Liver (tissue), 9 donors: ENCODE measurements around the gene SLAIN2. TPM values are rescaled to one million over a fixed set of nuclear protein-coding genes. Genes with fewer than 3 reads are reported as not detected.
A peak's percentile ranks its signal among the peaks of the same experiment; 100 is the strongest.

Experiments
- DNase-seq: peaks from one replicate; pipeline ENCODE4 v3.0.0-alpha.2; 2017; ENCODE audit warnings: low spot score
- H3K27ac ChIP-seq, 2 donors: one replicate each; pipeline ENCODE4 v1.7.0; 2013; ENCODE audit warnings: inconsistent platforms in 2 of 2, low read length in 2 of 2, control low read depth in 1 of 2, low read depth in 1 of 2, mild to moderate bottlenecking in 1 of 2
- H3K27me3 ChIP-seq, 4 donors: one replicate each; pipeline versions ENCODE4 v1.6.1 to v1.7.0; 2013; ENCODE audit warnings: low read length in 3 of 4, inconsistent platforms in 1 of 4, mild to moderate bottlenecking in 1 of 4, moderate library complexity in 1 of 4; ENCODE audit not compliant: control insufficient read depth in 4 of 4, insufficient read depth in 4 of 4
- H3K36me3 ChIP-seq, 4 donors: one replicate each; pipeline versions ENCODE4 v1.6.1 to v1.7.0; 2013; ENCODE audit warnings: low read length in 3 of 4, mild to moderate bottlenecking in 3 of 4, low read depth in 1 of 4, moderate library complexity in 1 of 4; ENCODE audit not compliant: control insufficient read depth in 4 of 4, insufficient read depth in 3 of 4
- H3K4me1 ChIP-seq, 4 donors: one replicate each; pipeline versions ENCODE4 v1.6.1 to v1.7.0; 2013; ENCODE audit warnings: low read length in 3 of 4, mild to moderate bottlenecking in 3 of 4, moderate library complexity in 1 of 4; ENCODE audit not compliant: control insufficient read depth in 4 of 4, insufficient read depth in 4 of 4
- H3K4me3 ChIP-seq, 3 donors: one replicate each; pipeline versions ENCODE4 v1.6.1 to v1.7.0; 2013; ENCODE audit warnings: low read length in 3 of 3, control low read depth in 1 of 3, low read depth in 1 of 3, mild to moderate bottlenecking in 1 of 3
- H3K9ac ChIP-seq, 2 donors: one replicate each; pipeline ENCODE4 v1.7.0; 2013; ENCODE audit warnings: low read length in 2 of 2, mild to moderate bottlenecking in 2 of 2, moderate library complexity in 2 of 2, control low read depth in 1 of 2, low read depth in 1 of 2
- H3K9me3 ChIP-seq, 4 donors: one replicate each; pipeline versions ENCODE4 v1.6.1 to v1.7.0; 2013; ENCODE audit warnings: low read length in 3 of 4; ENCODE audit not compliant: control insufficient read depth in 4 of 4
- ATF3 ChIP-seq: IDR thresholded peaks from 2 replicates; pipeline ENCODE4 v1.6.1; 2016; ENCODE audit warnings: antibody characterized with exemption
- CTCF ChIP-seq: fragments of 150-350 bp; IDR thresholded peaks from 2 replicates; pipeline ENCODE4 v1.5.1; 2017; ENCODE audit warnings: improper control_type of control experiment, low read depth, low read length; ENCODE audit not compliant: missing input control
- EGR1 ChIP-seq, 2 donors: IDR thresholded peaks; 2 replicates each; pipeline ENCODE4 v1.6.1; 2016 to 2018; ENCODE audit warnings: antibody characterized with exemption in 2 of 2, low read depth in 2 of 2
- FOXA2 ChIP-seq: IDR thresholded peaks from 2 replicates; pipeline ENCODE4 v1.6.1; 2016; ENCODE audit warnings: antibody characterized with exemption
- GABPA ChIP-seq, 2 donors: IDR thresholded peaks in 1 of 2; conservative IDR thresholded peaks in 1 of 2; 2 replicates each; pipeline ENCODE4 v1.6.1; 2016; ENCODE audit warnings: antibody characterized with exemption in 2 of 2, mild to moderate bottlenecking in 1 of 2, moderate library complexity in 1 of 2
- HNF4A ChIP-seq, 2 donors: conservative IDR thresholded peaks; 2 replicates each; pipeline ENCODE4 v1.6.1; 2016; ENCODE audit warnings: antibody characterized with exemption in 2 of 2, mild to moderate bottlenecking in 2 of 2
- HNF4G ChIP-seq: IDR thresholded peaks from 2 replicates; pipeline ENCODE4 v1.6.1; 2016; ENCODE audit warnings: antibody characterized with exemption
- JUND ChIP-seq, 2 donors: IDR thresholded peaks; 2 replicates each; pipeline ENCODE4 v1.6.1; 2016; ENCODE audit warnings: antibody characterized with exemption in 2 of 2
- MAX ChIP-seq: IDR thresholded peaks from 2 replicates; pipeline ENCODE4 v1.6.1; 2016; ENCODE audit warnings: antibody characterized with exemption
- NR2F2 ChIP-seq: IDR thresholded peaks from 2 replicates; pipeline ENCODE4 v1.6.1; 2016; ENCODE audit warnings: antibody characterized with exemption
- REST ChIP-seq: IDR thresholded peaks from 2 replicates; pipeline ENCODE4 v1.6.1; 2016; ENCODE audit warnings: antibody characterized with exemption, mild to moderate bottlenecking
- SP1 ChIP-seq: IDR thresholded peaks from 2 replicates; pipeline ENCODE4 v1.6.1; 2018; ENCODE audit warnings: antibody characterized with exemption, mild to moderate bottlenecking
- TAF1 ChIP-seq: conservative IDR thresholded peaks from 2 replicates; pipeline ENCODE4 v1.6.1; 2016; ENCODE audit warnings: antibody characterized with exemption, mild to moderate bottlenecking
- YY1 ChIP-seq: IDR thresholded peaks from 2 replicates; pipeline ENCODE4 v1.6.1; 2016; ENCODE audit warnings: antibody characterized with exemption, mild to moderate bottlenecking
- ZBTB33 ChIP-seq: IDR thresholded peaks from 2 replicates; pipeline ENCODE4 v1.6.1; 2016; ENCODE audit warnings: antibody characterized with exemption
- WGBS: extraction: QIAGEN DNeasy Blood & Tissue Kit; methylation state at CpG from one replicate; pipeline ENCODE4 v1.1.7; 2013; 5-methylcytosine and 5-hydroxymethylcytosine counted together
- polyA plus RNA-seq, 2 donors: library from polyadenylated mRNA; stranded (reverse) in 1 of 2; unstranded in 1 of 2; fragments of 200-250 nt in 1 of 2; fragments of >200 nt in 1 of 2; fragmentation: Nextera tagmentation in 1 of 2; extraction: Ambion mirVana in 1 of 2; gene quantifications; one replicate each; pipeline versions ENCODE4 v1.2.1 to v1.2.3, GENCODE V29; 2013 to 2015
- total RNA-seq, 2 donors: library from RNA; depleted of rRNA; stranded (reverse); fragments of >200 nt; gene quantifications; one replicate each; pipeline ENCODE4 v1.2.3, GENCODE V29; 2014
- donor health status: healthy.
- donor health status: healthy.
- donor health status: healthy.
- donor health status: healthy.
- donor health status: healthy.

Gene SLAIN2
- total and polyA plus RNA-seq, 4 donors, result 12.1 to 32.5 (median 16.6) TPM

GRCh38 chr4:48341776-48342605 lies 662 bp downstream of the SLAIN2 start (continued):
- TF ChIP-seq REST (no peak), FOXA2 (no peak), TAF1 (no peak)

- H3K4me1 ChIP-seq, result peaks cover 0 to 38% (median 16%) of the 10 kb centered on the region in 4 donors
- H3K4me3 ChIP-seq, result peak overlapping the region; percentile 64 to 97 (median 91)
- peak overlapping the region; percentile 84 to 89 for H3K9ac ChIP-seq
- under 1% methylated on average over 5 of the region's 5 CpGs for WGBS
- no peaks in the 10 kb centered on the region for H3K36me3 ChIP-seq
- peak overlapping the region; percentile 95 to 96 for H3K27ac ChIP-seq
- H3K27me3 ChIP-seq, result no peaks in the 10 kb centered on the region
- TF ChIP-seq NR2F2 (no peak), EGR1 (IDR thresholded peaks at IDR 0.05; ENCODE audit: low read depth in 2 of 2) (no peak), MAX (no peak), HNF4G (no peak), JUND (IDR thresholded peaks at IDR 0.05) (no peak), GABPA (IDR thresholded peaks at IDR 0.05 in 1 of 2, conservative IDR thresholded peaks at IDR 0.05 in 1 of 2) (no peak), HNF4A (conservative IDR thresholded peaks at IDR 0.05) (no peak), TAF1 (no peak), SP1 (no peak), ATF3 (no peak), CTCF (no peak), ZBTB33 (no peak), YY1 (no peak), FOXA2 (no peak)
- no peak for DNase-seq
- no peaks in the 10 kb centered on the region for H3K9me3 ChIP-seq
Observed at GRCh38 chr4:48342606-48342880, 1.2 kb downstream of the SLAIN2 start.
